KMS-11 (cell line): ENCODE measurements around the gene TMEM18.

Experiments used
- H2AFZ ChIP-seq: fragments of 200-600 bp; sonication (generic); 2 replicates; pipeline ENCODE4 v1.6.1; 2016; ENCODE audit warnings: antibody characterized with exemption, mixed run types, low read depth
- H3K27ac ChIP-seq: fragments of 200-600 bp; sonication (generic); 2 replicates; pipeline ENCODE4 v1.6.1; 2016; ENCODE audit warnings: mild to moderate bottlenecking, mixed run types
- H3K27me3 ChIP-seq: fragments of 200-600 bp; sonication (generic); 2 replicates; pipeline ENCODE4 v1.6.1; 2017; ENCODE audit warnings: mild to moderate bottlenecking, low read depth, mixed run types, moderate library complexity; ENCODE audit not compliant: insufficient read depth
- H3K36me3 ChIP-seq: fragments of 200-600 bp; sonication (generic); 2 replicates; pipeline ENCODE4 v1.6.1; 2017; ENCODE audit warnings: mild to moderate bottlenecking, mixed run types; ENCODE audit not compliant: insufficient read depth
- H3K4me1 ChIP-seq: fragments of 200-600 bp; sonication (generic); 2 replicates; pipeline ENCODE4 v1.6.1; 2016; ENCODE audit warnings: mild to moderate bottlenecking, low read depth, mixed run types; ENCODE audit not compliant: poor library complexity, severe bottlenecking
- H3K4me2 ChIP-seq: fragments of 200-600 bp; sonication (generic); 2 replicates; pipeline ENCODE4 v1.7.0; 2016; ENCODE audit warnings: mild to moderate bottlenecking, mixed run types
- H3K4me3 ChIP-seq: fragments of 200-600 bp; sonication (generic); IDR thresholded peaks from 2 replicates; pipeline ENCODE4 v1.6.1; 2017; ENCODE audit warnings: low read depth, low read length, mixed read lengths; ENCODE audit not compliant: insufficient read depth
- H3K79me2 ChIP-seq: fragments of 200-600 bp; sonication (generic); 2 replicates; pipeline ENCODE4 v1.6.1; 2016; ENCODE audit warnings: low read depth, mixed run types; ENCODE audit not compliant: insufficient read depth
- H3K9ac ChIP-seq: fragments of 200-600 bp; sonication (generic); 2 replicates; pipeline ENCODE4 v1.6.1; 2016; ENCODE audit warnings: mild to moderate bottlenecking, mixed run types
- H4K20me1 ChIP-seq: fragments of 200-600 bp; sonication (generic); 2 replicates; pipeline ENCODE4 v1.6.1; 2016; ENCODE audit warnings: mild to moderate bottlenecking, mixed run types; ENCODE audit not compliant: insufficient read depth
- CTCF ChIP-seq: fragments of 200-600 bp; sonication (generic); conservative IDR thresholded peaks from 2 replicates; pipeline ENCODE4 v1.6.1; 2017; ENCODE audit warnings: low read depth, mild to moderate bottlenecking, antibody characterized with exemption, low read length, moderate library complexity, mixed read lengths

TMEM18 gene

GRCh38 chr2:631741-632140 is 45.5 kb downstream of the TMEM18 start:
- H3K27me3 ChIP-seq, result no peaks in the 10 kb centered on the region
- H2AFZ ChIP-seq, result no peak overlapping the region
- H3K79me2 ChIP-seq, result no peaks in the 10 kb centered on the region
- H3K27ac ChIP-seq, result no peak overlapping the region
- no peaks in the 10 kb centered on the region for H3K4me1 ChIP-seq
- H3K4me2 ChIP-seq, result no peak overlapping the region
- H4K20me1 ChIP-seq, result no peaks in the 10 kb centered on the region
- TF ChIP-seq CTCF, result no peak
- no peak overlapping the region for H3K9ac ChIP-seq
- no peaks in the 10 kb centered on the region for H3K36me3 ChIP-seq
- H3K4me3 ChIP-seq, result no peak overlapping the region

GRCh38 chr2:630451-631320 is 46.5 kb downstream of the TMEM18 start:
- no peak for TF ChIP-seq CTCF
- Histone ChIP-seq H3K9ac (no peak overlapping the region), H2AFZ (no peak overlapping the region), H3K27ac (no peak overlapping the region), H4K20me1 (no peaks in the 10 kb centered on the region), H3K36me3 (no peaks in the 10 kb centered on the region), H3K4me1 (no peaks in the 10 kb centered on the region), H3K79me2 (no peaks in the 10 kb centered on the region), H3K27me3 (no peaks in the 10 kb centered on the region), H3K4me3 (no peak overlapping the region), H3K4me2 (no peak overlapping the region)

- Histone ChIP-seq H3K9ac (no peak overlapping the region), H2AFZ (no peak overlapping the region), H4K20me1 (no peaks in the 10 kb centered on the region), H3K27me3 (no peaks in the 10 kb centered on the region), H3K4me1 (no peaks in the 10 kb centered on the region), H3K4me3 (no peak overlapping the region), H3K79me2 (no peaks in the 10 kb centered on the region), H3K4me2 (no peak overlapping the region), H3K36me3 (no peaks in the 10 kb centered on the region), H3K27ac (no peak overlapping the region)
- TF ChIP-seq CTCF, result no peak
Observed at GRCh38 chr2:629961-630360, 47.2 kb downstream of the TMEM18 start.

GRCh38 chr2:628651-629050 is 48.6 kb downstream of the TMEM18 start:
- Histone ChIP-seq H3K4me3 (no peak overlapping the region), H3K79me2 (no peaks in the 10 kb centered on the region), H3K27me3 (no peaks in the 10 kb centered on the region), H3K4me2 (no peak overlapping the region), H3K36me3 (no peaks in the 10 kb centered on the region), H4K20me1 (no peaks in the 10 kb centered on the region), H2AFZ (no peak overlapping the region), H3K9ac (no peak overlapping the region), H3K4me1 (no peaks in the 10 kb centered on the region), H3K27ac (no peak overlapping the region)
- no peak for TF ChIP-seq CTCF
